Activated T-helper 1 cell treated with anti-CD3 and anti-CD28 coated beads, Interleukin-12 subunit alpha, Interleukin-12 subunit beta, Interleukin-2, Interleukin-4 antibody, amounts not matched to agents 30 ng/mL and 10 ng/mL and 1 ng/mL, durations not matched to agents 14 hours and 24 hours and 36 hours (primary cell): ENCODE measurements around the gene RAP1B. TPM values are rescaled to one million over a fixed set of nuclear protein-coding genes. Genes with fewer than 3 reads are reported as not detected.
A peak's percentile ranks its signal among the peaks of the same experiment; 100 is the strongest.

Source experiments
- DNase-seq: peaks from one replicate; pipeline ENCODE4 v3.0.0; 2021; ENCODE audit warnings: low spot score
- H3K27ac Mint-ChIP-seq: one replicate; pipeline ENCODE4 v1.8.0; 2021; ENCODE audit warnings: mild to moderate bottlenecking, mixed read lengths
- H3K27me3 Mint-ChIP-seq: one replicate; pipeline ENCODE4 v1.8.0; 2022; ENCODE audit warnings: mild to moderate bottlenecking, moderate library complexity, mixed read lengths; ENCODE audit not compliant: insufficient read depth
- H3K36me3 Mint-ChIP-seq: one replicate; pipeline ENCODE4 v1.8.0; 2021; ENCODE audit warnings: low read depth, mixed read lengths
- H3K4me1 Mint-ChIP-seq: one replicate; pipeline ENCODE4 v1.8.0; 2021; ENCODE audit warnings: low read depth, mixed read lengths
- H3K4me3 Mint-ChIP-seq: one replicate; pipeline ENCODE4 v1.8.0; 2021; ENCODE audit warnings: mild to moderate bottlenecking, moderate library complexity, mixed read lengths
- H3K9me3 Mint-ChIP-seq: one replicate; pipeline ENCODE4 v1.8.0; 2021; ENCODE audit warnings: mixed read lengths
- intact Hi-C: fragments of 100-400 bp; cut with micrococcal nuclease; formaldehyde crosslinking; loops from one replicate; pipeline ENCODE4 v1.15.1; 2024
- total RNA-seq: library from RNA; stranded (reverse); gene quantifications from 2 replicates; pipeline ENCODE4 v1.2.3, GENCODE V29; 2022

Gene RAP1B
- total RNA-seq, 1 donor from 2014 or later, result 244 TPM

- H3K9me3 Mint-ChIP-seq, result peaks cover 19% of the 10 kb centered on the region
- peaks cover 7% of the 10 kb centered on the region for H3K36me3 Mint-ChIP-seq
- peak overlapping the region; percentile 7 for H3K4me3 Mint-ChIP-seq
- DNase-seq, result peak; percentile 38
- peak overlapping the region; percentile 31 for H3K27ac Mint-ChIP-seq
- H3K4me1 Mint-ChIP-seq, result peaks cover 32% of the 10 kb centered on the region
- H3K27me3 Mint-ChIP-seq, result no peaks in the 10 kb centered on the region
- intact Hi-C loops, result loop anchor here (1.0 to 2.0 kb wide), 5 partner anchors 23 to 107 kb away; partner anchors contain the start of gene RAP1B
Measured at GRCh38 chr12:68587448-68587873, 23.2 kb upstream of the RAP1B start.

- intact Hi-C loops, result no loop called here
- Mint-ChIP-seq H3K4me1 (peaks cover 36% of the 10 kb centered on the region), H3K4me3 (no peak overlapping the region), H3K27ac (no peak overlapping the region), H3K36me3 (peaks cover 7% of the 10 kb centered on the region), H3K9me3 (peaks cover 19% of the 10 kb centered on the region), H3K27me3 (no peaks in the 10 kb centered on the region)
- no peak for DNase-seq
Measured at GRCh38 chr12:68589194-68589593, 21.5 kb upstream of the RAP1B start.

- H3K36me3 Mint-ChIP-seq, result peaks cover 7% of the 10 kb centered on the region
- peak overlapping the region; percentile 64 for H3K4me3 Mint-ChIP-seq
- peak overlapping the region; percentile 52 for H3K27ac Mint-ChIP-seq
- peaks cover 19% of the 10 kb centered on the region for H3K9me3 Mint-ChIP-seq
- intact Hi-C loops, result loop anchor here (2.0 kb wide), 2 partner anchors 15 to 141 kb away; no protein-coding TSS in a partner anchor
- H3K27me3 Mint-ChIP-seq, result no peaks in the 10 kb centered on the region
- H3K4me1 Mint-ChIP-seq, result peaks cover 32% of the 10 kb centered on the region
- DNase-seq, result peak; percentile 32
Measured at GRCh38 chr12:68591734-68592418, 18.8 kb upstream of the RAP1B start.

GRCh38 chr12:68595241-68595640 lies 15.5 kb upstream of the RAP1B start:
- Mint-ChIP-seq H3K36me3 (peaks cover 8% of the 10 kb centered on the region), H3K27ac (no peak overlapping the region), H3K27me3 (no peaks in the 10 kb centered on the region), H3K9me3 (peaks cover 11% of the 10 kb centered on the region), H3K4me3 (no peak overlapping the region), H3K4me1 (peaks cover 44% of the 10 kb centered on the region)
- intact Hi-C loops, result no loop called here
- no peak for DNase-seq

GRCh38 chr12:68601767-68602166 lies 8.9 kb upstream of the RAP1B start:
- Mint-ChIP-seq H3K27ac (no peak overlapping the region), H3K9me3 (no peaks in the 10 kb centered on the region), H3K4me1 (peaks cover 28% of the 10 kb centered on the region), H3K36me3 (peaks cover 4% of the 10 kb centered on the region), H3K4me3 (no peak overlapping the region), H3K27me3 (no peaks in the 10 kb centered on the region)
- DNase-seq, result no peak
- intact Hi-C loops, result no loop called here

- Mint-ChIP-seq H3K9me3 (no peaks in the 10 kb centered on the region), H3K4me3 (no peak overlapping the region), H3K27me3 (no peaks in the 10 kb centered on the region), H3K36me3 (peaks cover 4% of the 10 kb centered on the region), H3K27ac (no peak overlapping the region), H3K4me1 (peaks cover 28% of the 10 kb centered on the region)
- no peak for DNase-seq
- intact Hi-C loops, result no loop called here
Measured at GRCh38 chr12:68602720-68603119, 8.0 kb upstream of the RAP1B start.

GRCh38 chr12:68608191-68608590 lies 2.5 kb upstream of the RAP1B start:
- no peak for DNase-seq
- H3K4me1 Mint-ChIP-seq, result peaks cover 28% of the 10 kb centered on the region
- no peaks in the 10 kb centered on the region for H3K9me3 Mint-ChIP-seq
- peak overlapping the region; percentile 27 for H3K4me3 Mint-ChIP-seq
- H3K27ac Mint-ChIP-seq, result no peak overlapping the region
- H3K27me3 Mint-ChIP-seq, result no peaks in the 10 kb centered on the region
- peaks cover 17% of the 10 kb centered on the region for H3K36me3 Mint-ChIP-seq
- intact Hi-C loops, result no loop called here

- Mint-ChIP-seq H3K27ac (peak overlapping the region; percentile 94), H3K9me3 (no peaks in the 10 kb centered on the region), H3K4me3 (peak overlapping the region; percentile 87), H3K27me3 (no peaks in the 10 kb centered on the region), H3K4me1 (peaks cover 46% of the 10 kb centered on the region), H3K36me3 (peaks cover 32% of the 10 kb centered on the region)
- no peak for DNase-seq
- intact Hi-C loops, result loop anchor here (1.0 to 5.0 kb wide), 12 partner anchors 9 to 388 kb away; partner anchors contain the start of gene MDM1
Measured at GRCh38 chr12:68609998-68610369, 715 bp upstream of the RAP1B start.

- Mint-ChIP-seq H3K36me3 (peaks cover 37% of the 10 kb centered on the region), H3K27ac (peak overlapping the region; percentile 96), H3K27me3 (no peaks in the 10 kb centered on the region), H3K4me3 (peak overlapping the region; percentile 96), H3K4me1 (peaks cover 56% of the 10 kb centered on the region), H3K9me3 (no peaks in the 10 kb centered on the region)
- intact Hi-C loops, result loop anchor here (2.0 to 5.0 kb wide), 2 partner anchors 196 to 389 kb away; no protein-coding TSS in a partner anchor
- DNase-seq, result peak; percentile 37
Measured at GRCh38 chr12:68611094-68611805, 551 bp downstream of the RAP1B start.

- peaks cover 56% of the 10 kb centered on the region for H3K4me1 Mint-ChIP-seq
- intact Hi-C loops, result loop anchor here (1.0 to 5.0 kb wide), 5 partner anchors 75 to 389 kb away; partner anchors contain the start of gene NUP107
Measured at GRCh38 chr12:68611806-68612160, 1.1 kb downstream of the RAP1B start.

GRCh38 chr12:68612202-68612601 lies 1.5 kb downstream of the RAP1B start:
- intact Hi-C loops, result loop anchor here (1.0 to 5.0 kb wide), 4 partner anchors 74 to 390 kb away; partner anchors contain the start of gene NUP107
- H3K27me3 Mint-ChIP-seq, result no peaks in the 10 kb centered on the region
- H3K9me3 Mint-ChIP-seq, result no peaks in the 10 kb centered on the region
- peaks cover 58% of the 10 kb centered on the region for H3K4me1 Mint-ChIP-seq
- peak overlapping the region; percentile 96 for H3K4me3 Mint-ChIP-seq
- no peak for DNase-seq
- H3K36me3 Mint-ChIP-seq, result peaks cover 38% of the 10 kb centered on the region
- peak overlapping the region; percentile 96 for H3K27ac Mint-ChIP-seq

More at GRCh38 chr12:68611806-68612160, 1.1 kb downstream of the RAP1B start:
- DNase-seq, result no peak
- Mint-ChIP-seq H3K27ac (peak overlapping the region; percentile 96), H3K36me3 (peaks cover 37% of the 10 kb centered on the region), H3K9me3 (no peaks in the 10 kb centered on the region), H3K27me3 (no peaks in the 10 kb centered on the region), H3K4me3 (peak overlapping the region; percentile 96)

- peak overlapping the region; percentile 96 for H3K27ac Mint-ChIP-seq
- H3K4me1 Mint-ChIP-seq, result peaks cover 63% of the 10 kb centered on the region
- H3K36me3 Mint-ChIP-seq, result peaks cover 43% of the 10 kb centered on the region
- intact Hi-C loops, result loop anchor here (1.0 to 5.0 kb wide), 4 partner anchors 74 to 390 kb away; partner anchors contain the start of gene NUP107
- H3K27me3 Mint-ChIP-seq, result no peaks in the 10 kb centered on the region
- H3K9me3 Mint-ChIP-seq, result no peaks in the 10 kb centered on the region
- peak overlapping the region; percentile 96 for H3K4me3 Mint-ChIP-seq
- DNase-seq, result no peak
Measured at GRCh38 chr12:68612697-68613096, 2.0 kb downstream of the RAP1B start.
